Measurements from ENCODE around the gene RAB30.
"Not testable (repeated sequence)": the region's sequence is repeated elsewhere in the genome, so short reads cannot be mapped to it uniquely, and the experiment has no call there.

Gene RAB30

DNA sequence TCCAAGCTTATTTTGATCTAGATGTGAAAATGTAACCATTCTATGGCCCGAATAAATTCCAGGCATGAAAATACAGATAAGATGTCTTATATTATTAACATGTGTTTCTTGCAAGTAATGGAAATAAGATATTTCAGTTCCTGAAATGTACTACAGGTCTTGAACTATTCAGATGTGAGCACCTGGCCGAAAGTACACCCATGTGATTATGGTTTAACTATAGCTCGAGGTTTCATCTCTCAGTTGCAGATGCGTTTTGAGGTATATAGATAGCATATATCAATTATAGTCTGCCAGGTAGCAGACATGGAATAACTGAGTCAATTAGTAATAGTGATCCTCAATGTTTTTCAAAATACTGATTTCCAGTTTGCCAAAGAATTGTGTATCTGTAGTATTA, 101.9 kb downstream of the RAB30 start:
- H2AFZ ChIP-seq (ENCODE audit: low read depth, low read length, severe bottlenecking) = no peak overlapping the region
- no peaks in the 10 kb centered on the region for H3K36me3 ChIP-seq (ENCODE audit: low read length)
- H3K9me2 ChIP-seq (replicated peaks; ENCODE audit: insufficient read depth, low read length) = no peaks in the 10 kb centered on the region
- no peak overlapping the region for H3K9ac ChIP-seq (ENCODE audit: low read length)
- peak overlapping the region; percentile 62 for H3K27ac ChIP-seq (ENCODE audit: low read depth, low read length)
- H4K20me1 ChIP-seq (ENCODE audit: low read depth, low read length) = no peaks in the 10 kb centered on the region
- H3K4me2 ChIP-seq (ENCODE audit: low read depth, low read length, poor library complexity, severe bottlenecking) = peak overlapping the region; percentile 40
- H3K79me2 ChIP-seq (ENCODE audit: insufficient read depth, low read length) = no peaks in the 10 kb centered on the region
- H3F3A ChIP-seq (ENCODE audit: insufficient read depth) = peaks cover 16% of the 10 kb centered on the region
- no peaks in the 10 kb centered on the region for H3K9me3 ChIP-seq (ENCODE audit: insufficient read depth, low read length)
- TF ChIP-seq, protein P1, sequence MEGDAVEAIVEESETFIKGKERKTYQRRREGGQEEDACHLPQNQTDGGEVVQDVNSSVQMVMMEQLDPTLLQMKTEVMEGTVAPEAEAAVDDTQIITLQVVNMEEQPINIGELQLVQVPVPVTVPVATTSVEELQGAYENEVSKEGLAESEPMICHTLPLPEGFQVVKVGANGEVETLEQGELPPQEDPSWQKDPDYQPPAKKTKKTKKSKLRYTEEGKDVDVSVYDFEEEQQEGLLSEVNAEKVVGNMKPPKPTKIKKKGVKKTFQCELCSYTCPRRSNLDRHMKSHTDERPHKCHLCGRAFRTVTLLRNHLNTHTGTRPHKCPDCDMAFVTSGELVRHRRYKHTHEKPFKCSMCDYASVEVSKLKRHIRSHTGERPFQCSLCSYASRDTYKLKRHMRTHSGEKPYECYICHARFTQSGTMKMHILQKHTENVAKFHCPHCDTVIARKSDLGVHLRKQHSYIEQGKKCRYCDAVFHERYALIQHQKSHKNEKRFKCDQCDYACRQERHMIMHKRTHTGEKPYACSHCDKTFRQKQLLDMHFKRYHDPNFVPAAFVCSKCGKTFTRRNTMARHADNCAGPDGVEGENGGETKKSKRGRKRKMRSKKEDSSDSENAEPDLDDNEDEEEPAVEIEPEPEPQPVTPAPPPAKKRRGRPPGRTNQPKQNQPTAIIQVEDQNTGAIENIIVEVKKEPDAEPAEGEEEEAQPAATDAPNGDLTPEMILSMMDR (IDR thresholded peaks at IDR 0.05; ENCODE audit: insufficient read depth, low read length, poor library complexity, severe bottlenecking) = no peak
- TF ChIP-seq EZH2phosphoT487 (conservative IDR thresholded peaks at IDR 0.05; ENCODE audit: low read length) = no peak
- H3K4me3 ChIP-seq (ENCODE audit: insufficient read depth, low read length, poor library complexity, severe bottlenecking) = no peak overlapping the region
- H3K27me3 ChIP-seq (ENCODE audit: low read length) = no peaks in the 10 kb centered on the region

DNA sequence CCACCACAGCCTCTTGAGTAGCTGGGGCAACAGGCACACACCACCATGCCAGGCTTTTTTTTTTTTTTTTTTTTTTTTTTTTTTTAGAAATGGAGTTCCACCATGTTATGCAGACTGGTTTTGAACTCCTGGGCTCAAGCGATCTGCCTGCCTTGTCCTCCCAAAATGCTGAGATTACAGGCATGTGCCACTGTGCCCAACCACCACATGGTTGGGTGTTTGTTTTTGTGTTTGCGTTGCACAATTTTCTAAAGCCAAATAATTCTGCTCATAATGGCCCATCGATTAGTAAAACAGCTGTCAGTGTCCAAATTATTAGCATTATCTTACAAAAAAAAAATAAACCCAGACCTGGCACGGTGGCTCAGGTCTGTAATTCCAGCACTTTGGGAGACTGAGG, 104.3 kb downstream of the RAB30 start:
- H3K4me2 ChIP-seq (ENCODE audit: low read depth, low read length, poor library complexity, severe bottlenecking) = no peak overlapping the region
- no peaks in the 10 kb centered on the region for H3K27me3 ChIP-seq (ENCODE audit: low read length)
- H3K79me2 ChIP-seq (ENCODE audit: insufficient read depth, low read length) = no peaks in the 10 kb centered on the region
- no peak overlapping the region for H2AFZ ChIP-seq (ENCODE audit: low read depth, low read length, severe bottlenecking)
- no peaks in the 10 kb centered on the region; the same call in 1 of the 2 replicates for H3F3A ChIP-seq (ENCODE audit: insufficient read depth)
- no peak overlapping the region for H3K9ac ChIP-seq (ENCODE audit: low read length)
- H3K4me3 ChIP-seq (ENCODE audit: insufficient read depth, low read length, poor library complexity, severe bottlenecking) = no peak overlapping the region
- no peaks in the 10 kb centered on the region for H3K9me2 ChIP-seq (replicated peaks; ENCODE audit: insufficient read depth, low read length)
- H3K9me3 ChIP-seq (ENCODE audit: insufficient read depth, low read length) = no peaks in the 10 kb centered on the region
- no peak overlapping the region for H3K27ac ChIP-seq (ENCODE audit: low read depth, low read length)
- no peaks in the 10 kb centered on the region for H3K36me3 ChIP-seq (ENCODE audit: low read length)
- TF ChIP-seq EZH2phosphoT487 (conservative IDR thresholded peaks at IDR 0.05; ENCODE audit: low read length) = no peak
- TF ChIP-seq, protein P1 (IDR thresholded peaks at IDR 0.05; ENCODE audit: insufficient read depth, low read length, poor library complexity, severe bottlenecking) = no peak
- H4K20me1 ChIP-seq (ENCODE audit: low read depth, low read length) = no peaks in the 10 kb centered on the region

DNA sequence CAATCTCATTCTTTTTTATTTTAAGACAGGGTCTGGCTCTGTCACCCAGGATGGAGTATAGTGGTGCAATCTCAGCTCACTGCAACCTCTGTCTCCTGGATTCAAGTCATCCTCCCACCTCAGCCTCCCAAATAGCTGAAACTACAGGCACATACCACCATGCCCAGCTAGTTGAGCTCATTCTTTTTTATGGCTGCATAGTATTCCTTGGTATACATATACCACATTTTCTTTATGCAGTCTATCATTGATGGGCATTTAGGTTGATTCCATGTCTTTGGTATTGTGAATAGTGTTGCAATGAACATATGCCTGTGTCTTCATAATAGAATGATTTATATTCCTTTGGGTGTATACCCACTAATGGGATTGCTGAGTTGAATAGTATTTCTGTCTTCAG, 109.7 kb downstream of the RAB30 start:
- not testable (repeated sequence) for H3K4me3 ChIP-seq (ENCODE audit: insufficient read depth, low read length, poor library complexity, severe bottlenecking); H3K36me3 ChIP-seq (ENCODE audit: low read length)

DNA sequence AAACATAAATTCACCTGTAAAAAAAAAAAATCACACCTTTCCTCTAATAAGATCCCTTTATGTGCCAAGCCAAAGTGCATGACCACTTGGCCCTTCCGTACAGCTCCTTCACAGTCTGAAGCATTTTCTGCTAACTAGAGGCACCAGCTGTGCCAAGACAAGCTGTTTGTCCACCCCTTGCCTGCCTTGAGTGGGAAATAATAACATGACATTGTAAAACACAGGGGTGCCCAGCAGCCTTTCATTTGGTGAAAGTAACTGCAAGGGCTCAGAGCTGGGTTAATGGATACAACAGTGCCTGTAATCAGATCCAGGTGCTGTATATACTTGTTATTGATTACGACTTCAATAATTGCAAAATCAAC, 110.9 kb downstream of the RAB30 start:
- Histone ChIP-seq H3K79me2 (ENCODE audit: insufficient read depth, low read length) (no peaks in the 10 kb centered on the region), H3K27ac (ENCODE audit: low read depth, low read length) (peak overlapping the region; percentile 64), H3K9me3 (ENCODE audit: insufficient read depth, low read length) (no peaks in the 10 kb centered on the region), H3K4me3 (ENCODE audit: insufficient read depth, low read length, poor library complexity, severe bottlenecking) (no peak overlapping the region), H3K9me2 (replicated peaks; ENCODE audit: insufficient read depth, low read length) (no peaks in the 10 kb centered on the region), H3K27me3 (ENCODE audit: low read length) (no peaks in the 10 kb centered on the region), H3K36me3 (ENCODE audit: low read length) (no peaks in the 10 kb centered on the region), H3F3A (ENCODE audit: insufficient read depth) (peaks cover 16% of the 10 kb centered on the region; the same call in 1 of the 2 replicates), H3K9ac (ENCODE audit: low read length) (peak overlapping the region; percentile 21; the same call in 1 of the 2 replicates), H3K4me2 (ENCODE audit: low read depth, low read length, poor library complexity, severe bottlenecking) (peak overlapping the region; percentile 87), H4K20me1 (ENCODE audit: low read depth, low read length) (no peaks in the 10 kb centered on the region), H2AFZ (ENCODE audit: low read depth, low read length, severe bottlenecking) (peak overlapping the region; percentile 62)
- TF ChIP-seq, protein P1 (IDR thresholded peaks at IDR 0.05; ENCODE audit: insufficient read depth, low read length, poor library complexity, severe bottlenecking) = no peak

More for the DNA sequence above, 109.7 kb downstream of the RAB30 start:
- H3K27ac ChIP-seq (ENCODE audit: low read depth, low read length); H3K9ac ChIP-seq (ENCODE audit: low read length); H3K9me3 ChIP-seq (ENCODE audit: insufficient read depth, low read length); H3K9me2 ChIP-seq (replicated peaks; ENCODE audit: insufficient read depth, low read length); H2AFZ ChIP-seq (ENCODE audit: low read depth, low read length, severe bottlenecking); H3K79me2 ChIP-seq (ENCODE audit: insufficient read depth, low read length); H3K4me2 ChIP-seq (ENCODE audit: low read depth, low read length, poor library complexity, severe bottlenecking); H3K27me3 ChIP-seq (ENCODE audit: low read length); H4K20me1 ChIP-seq (ENCODE audit: low read depth, low read length): not testable (repeated sequence)
- H3F3A ChIP-seq (ENCODE audit: insufficient read depth) = peaks cover 16% of the 10 kb centered on the region; the same call in 1 of the 2 replicates
